AG09319 (cell line): ENCODE results near the gene GP9.
"Not testable (repeated sequence)": the region's sequence is repeated elsewhere in the genome, so short reads cannot be mapped to it uniquely, and the experiment has no call there.

Source experiments
- DNase-seq: peaks from one replicate; pipeline ENCODE4 v3.0.0-alpha.2; 2010; ENCODE audit warnings: low read depth; ENCODE audit errors: extremely low read depth
- CTCF ChIP-seq: IDR thresholded peaks from 2 replicates; pipeline ENCODE4 v1.5.1; 2011; ENCODE audit warnings: low read depth, mild to moderate bottlenecking, inconsistent platforms, low read length, moderate library complexity

Gene GP9

GRCh38 chr3:129081503-129081902 lies 20.9 kb downstream of the GP9 start:
- TF ChIP-seq CTCF, result no peak
- no peak for DNase-seq

- TF ChIP-seq CTCF, result no peak
- no peak for DNase-seq
These were observed 21.4 kb downstream of the GP9 start for GRCh38 chr3:129082026-129082425.

- DNase-seq, result no peak
- TF ChIP-seq CTCF, result no peak
These were observed 23.9 kb downstream of the GP9 start for GRCh38 chr3:129084501-129084900.

- TF ChIP-seq CTCF, result no peak
- DNase-seq, result no peak
These were observed 24.7 kb downstream of the GP9 start for GRCh38 chr3:129085165-129085715.

GRCh38 chr3:129085818-129086217 lies 25.2 kb downstream of the GP9 start:
- TF ChIP-seq CTCF, result no peak
- no peak for DNase-seq

GRCh38 chr3:129087138-129087702 lies 26.6 kb downstream of the GP9 start:
- no peak for TF ChIP-seq CTCF
- DNase-seq, result no peak

- not testable (repeated sequence) for DNase-seq
These were observed 27.3 kb downstream of the GP9 start for GRCh38 chr3:129087904-129088303.

- DNase-seq, result not testable (repeated sequence)
These were observed 27.7 kb downstream of the GP9 start for GRCh38 chr3:129088312-129088711.
